ENCODE results near the gene EXOC3L4.

DNA sequence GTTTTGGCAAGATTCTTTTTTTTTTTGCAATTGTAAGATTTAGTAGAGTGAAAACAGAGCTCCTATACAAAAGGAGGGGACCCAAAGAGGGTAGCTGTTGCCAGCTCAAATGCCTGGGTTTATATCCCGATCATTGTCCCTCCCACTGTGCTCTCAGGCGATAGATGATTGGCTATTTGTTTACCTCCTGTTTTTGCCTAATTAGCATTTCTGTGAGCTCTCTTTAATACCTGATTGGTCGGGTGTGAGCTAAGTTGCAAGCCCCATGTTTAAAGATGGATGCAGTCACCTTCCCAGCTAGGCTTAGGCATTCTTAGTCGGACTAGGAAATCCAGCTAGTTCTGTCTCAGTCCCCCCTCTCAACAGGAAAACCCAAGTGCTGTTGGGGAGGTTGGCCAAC is 1.9 kb downstream of the EXOC3L4 start:
- TF ChIP-seq ATF1 (CRISPR knock-in tag; IDR thresholded peaks at IDR 0.05) (no peak), ATF1 (tag; IDR thresholded peaks at IDR 0.05) (no peak), TAF1 (IDR thresholded peaks at IDR 0.05; ENCODE audit: control insufficient read depth, extremely low read depth, insufficient read depth, low read length, severe bottlenecking) (no peak), SRSF1 (IDR thresholded peaks at IDR 0.05; ENCODE audit: low read depth, low read length) (no peak)
- TF ChIP-seq, protein P1, sequence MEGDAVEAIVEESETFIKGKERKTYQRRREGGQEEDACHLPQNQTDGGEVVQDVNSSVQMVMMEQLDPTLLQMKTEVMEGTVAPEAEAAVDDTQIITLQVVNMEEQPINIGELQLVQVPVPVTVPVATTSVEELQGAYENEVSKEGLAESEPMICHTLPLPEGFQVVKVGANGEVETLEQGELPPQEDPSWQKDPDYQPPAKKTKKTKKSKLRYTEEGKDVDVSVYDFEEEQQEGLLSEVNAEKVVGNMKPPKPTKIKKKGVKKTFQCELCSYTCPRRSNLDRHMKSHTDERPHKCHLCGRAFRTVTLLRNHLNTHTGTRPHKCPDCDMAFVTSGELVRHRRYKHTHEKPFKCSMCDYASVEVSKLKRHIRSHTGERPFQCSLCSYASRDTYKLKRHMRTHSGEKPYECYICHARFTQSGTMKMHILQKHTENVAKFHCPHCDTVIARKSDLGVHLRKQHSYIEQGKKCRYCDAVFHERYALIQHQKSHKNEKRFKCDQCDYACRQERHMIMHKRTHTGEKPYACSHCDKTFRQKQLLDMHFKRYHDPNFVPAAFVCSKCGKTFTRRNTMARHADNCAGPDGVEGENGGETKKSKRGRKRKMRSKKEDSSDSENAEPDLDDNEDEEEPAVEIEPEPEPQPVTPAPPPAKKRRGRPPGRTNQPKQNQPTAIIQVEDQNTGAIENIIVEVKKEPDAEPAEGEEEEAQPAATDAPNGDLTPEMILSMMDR (IDR thresholded peaks at IDR 0.05 in 2 of 3, conservative IDR thresholded peaks at IDR 0.05 in 1 of 3; ENCODE audit: insufficient read depth in 2 of 3, low read depth in 1 of 3, low read length in 3 of 3) = no peak
